ENCODE results near the gene SPATS2L. TPM values are rescaled to one million over a fixed set of nuclear protein-coding genes. Genes with fewer than 3 reads are reported as not detected.

Gene SPATS2L, protein sequence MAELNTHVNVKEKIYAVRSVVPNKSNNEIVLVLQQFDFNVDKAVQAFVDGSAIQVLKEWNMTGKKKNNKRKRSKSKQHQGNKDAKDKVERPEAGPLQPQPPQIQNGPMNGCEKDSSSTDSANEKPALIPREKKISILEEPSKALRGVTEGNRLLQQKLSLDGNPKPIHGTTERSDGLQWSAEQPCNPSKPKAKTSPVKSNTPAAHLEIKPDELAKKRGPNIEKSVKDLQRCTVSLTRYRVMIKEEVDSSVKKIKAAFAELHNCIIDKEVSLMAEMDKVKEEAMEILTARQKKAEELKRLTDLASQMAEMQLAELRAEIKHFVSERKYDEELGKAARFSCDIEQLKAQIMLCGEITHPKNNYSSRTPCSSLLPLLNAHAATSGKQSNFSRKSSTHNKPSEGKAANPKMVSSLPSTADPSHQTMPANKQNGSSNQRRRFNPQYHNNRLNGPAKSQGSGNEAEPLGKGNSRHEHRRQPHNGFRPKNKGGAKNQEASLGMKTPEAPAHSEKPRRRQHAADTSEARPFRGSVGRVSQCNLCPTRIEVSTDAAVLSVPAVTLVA
- 180 and 223 TPM in 2 replicates for total RNA-seq (2014; rRNA removed; shearing (Covaris generic))

DNA sequence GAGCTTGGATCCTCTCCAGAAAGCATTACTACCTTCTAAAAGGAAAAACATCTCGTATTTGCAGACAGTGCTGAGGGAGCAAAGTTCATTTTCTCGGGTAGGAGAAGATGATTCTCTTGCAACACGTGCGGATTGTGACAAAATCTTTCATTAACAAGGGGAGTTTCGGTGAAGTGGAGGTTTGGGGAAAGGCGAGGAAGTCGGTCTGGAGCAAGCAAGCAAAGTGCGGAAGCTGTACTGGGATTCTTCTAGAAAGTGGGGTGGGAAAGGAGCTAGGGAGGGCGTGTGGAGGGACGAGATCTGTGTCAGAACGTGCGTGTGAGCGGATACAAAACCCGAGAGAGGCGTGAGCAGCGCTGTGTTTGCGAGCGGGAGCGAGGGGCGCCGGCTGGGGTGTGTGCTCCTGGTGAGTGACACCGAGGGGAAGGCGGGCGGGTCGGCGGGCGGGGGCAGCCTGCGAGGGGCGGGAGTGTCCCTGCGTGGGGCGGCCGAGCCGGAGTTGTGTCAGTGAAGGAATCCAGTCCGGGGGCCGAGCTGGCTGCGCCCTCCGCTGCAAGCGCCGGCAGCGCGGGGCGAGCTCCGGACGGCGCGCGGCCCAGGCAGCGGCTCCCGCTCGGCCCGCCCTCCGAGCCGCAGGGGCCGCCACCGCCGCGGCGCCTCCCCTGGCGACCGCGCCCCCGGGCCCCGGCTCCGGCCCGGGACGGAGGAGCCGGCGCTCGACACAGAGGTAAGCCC is at the start of gene SPATS2L:
Gene SPATS2L, plus strand, starts transcription at position 498 of the 735 bp plus-strand sequence. CDS start 82,552 bp downstream, outside the sequence.
- DNase-seq (ENCODE audit: low read depth) = peak; percentile 82

DNA sequence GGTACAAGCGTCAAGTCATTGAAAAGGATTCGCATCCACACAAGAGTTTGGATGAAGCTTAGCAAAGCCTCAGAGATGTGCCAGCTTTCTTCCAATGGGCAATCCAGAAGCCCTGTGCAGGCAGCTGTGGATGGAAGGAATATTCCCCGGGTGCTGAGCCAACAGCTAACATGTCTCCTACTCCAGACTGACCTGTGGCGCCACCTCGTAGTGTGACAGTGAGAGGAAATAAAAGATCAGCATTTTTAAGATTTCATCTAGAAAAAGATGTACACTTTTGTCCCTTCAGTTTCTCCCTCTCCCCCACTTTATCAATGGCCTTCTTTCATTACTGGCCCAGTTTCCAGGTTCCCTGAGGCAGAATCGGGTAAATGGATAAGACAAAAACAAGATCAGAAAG is 48.9 kb upstream of the SPATS2L start:
- no peak for DNase-seq (ENCODE audit: low read depth)

- DNase-seq (ENCODE audit: low read depth) = no peak
These were observed 48.4 kb upstream of the SPATS2L start for GRCh38 chr2:200258081-200258480.

GRCh38 chr2:200258881-200259576 is 47.5 kb upstream of the SPATS2L start:
- no peak for DNase-seq (ENCODE audit: low read depth)

DNA sequence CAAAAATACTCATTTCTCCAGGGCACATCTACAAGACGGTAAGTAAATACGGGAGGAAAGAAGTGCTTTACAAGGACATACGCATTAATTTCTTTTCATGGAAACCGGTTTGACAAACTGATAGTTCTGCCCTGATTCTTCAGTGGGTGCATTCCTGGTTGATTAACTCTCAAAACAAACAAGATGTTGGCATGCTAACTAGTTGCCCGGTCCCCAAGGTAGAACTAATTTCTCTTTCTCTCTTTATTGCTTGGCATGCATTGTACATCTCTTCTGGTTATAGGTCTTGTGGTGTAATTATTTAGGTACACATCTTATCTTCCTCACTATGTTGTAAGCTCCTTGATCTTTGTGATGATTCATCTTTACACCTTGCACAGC is 46.9 kb upstream of the SPATS2L start:
- DNase-seq (ENCODE audit: low read depth) = no peak

DNA sequence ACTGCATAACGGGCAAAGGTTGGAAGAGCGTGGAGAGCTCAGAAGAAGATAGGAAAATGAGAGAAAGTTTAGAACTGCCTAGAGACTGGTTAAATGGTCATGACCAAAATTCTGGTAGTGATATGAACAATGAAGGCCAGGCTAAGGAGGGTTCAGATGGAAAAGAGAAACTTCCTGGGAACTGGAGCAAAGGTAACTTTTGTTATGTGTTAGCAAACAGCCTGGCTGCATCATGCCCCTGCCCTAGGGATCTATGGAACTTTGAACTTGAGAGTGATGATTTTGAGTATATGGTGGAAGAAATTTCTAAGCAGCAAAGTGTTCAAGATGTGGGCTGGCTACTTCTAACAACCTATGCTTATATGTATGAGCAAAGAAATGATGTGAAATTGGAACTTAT is 44.4 kb upstream of the SPATS2L start:
- DNase-seq (ENCODE audit: low read depth) = no peak

GRCh38 chr2:200263279-200263678 is 43.2 kb upstream of the SPATS2L start:
- DNase-seq (ENCODE audit: low read depth) = no peak

GRCh38 chr2:200264631-200265030 is 41.9 kb upstream of the SPATS2L start:
- no peak for DNase-seq (ENCODE audit: low read depth)

GRCh38 chr2:200266406-200266805 is 40.1 kb upstream of the SPATS2L start:
- no peak for DNase-seq (ENCODE audit: low read depth)

DNA sequence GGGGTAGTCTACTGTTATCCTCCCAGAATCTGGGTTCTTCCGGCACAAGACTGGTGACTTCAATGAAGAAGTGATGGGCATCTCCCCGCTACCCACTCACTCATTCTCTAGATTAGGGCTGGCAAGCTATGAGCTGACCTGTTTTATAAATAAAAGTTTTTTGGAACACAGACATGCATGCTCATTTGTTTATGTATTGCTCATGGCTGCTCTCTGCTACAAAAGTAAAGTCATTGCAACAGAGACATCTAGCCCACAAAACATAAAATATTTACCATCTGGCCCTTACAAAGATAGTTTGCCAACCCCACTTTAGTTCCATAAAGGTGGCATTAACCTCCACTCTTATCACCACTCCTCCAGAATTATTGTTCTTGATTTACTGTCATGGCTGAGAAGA is 39.1 kb upstream of the SPATS2L start:
- DNase-seq (ENCODE audit: low read depth) = no peak

GRCh38 chr2:200270732-200271131 is 35.8 kb upstream of the SPATS2L start:
- no peak for DNase-seq (ENCODE audit: low read depth)

DNA sequence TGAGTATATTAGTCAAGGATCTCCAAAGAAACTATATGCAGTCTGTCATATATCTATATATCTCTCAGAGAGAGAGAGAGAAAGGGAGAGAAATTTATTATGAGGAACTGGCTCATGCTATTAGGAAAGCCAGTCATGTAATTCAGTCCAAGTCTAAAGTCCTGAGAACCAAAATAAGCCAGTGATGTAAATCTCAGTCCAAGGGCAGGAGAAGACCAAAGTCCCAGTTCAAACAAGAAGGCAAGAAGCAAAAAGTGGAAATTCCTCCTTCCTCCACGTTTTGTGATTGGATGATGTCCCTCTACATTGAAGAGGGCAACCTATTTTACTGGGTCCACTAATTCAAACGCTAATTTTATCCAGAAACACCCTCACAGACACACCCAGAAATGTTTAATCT is 34.2 kb upstream of the SPATS2L start:
- DNase-seq (ENCODE audit: low read depth) = no peak

DNA sequence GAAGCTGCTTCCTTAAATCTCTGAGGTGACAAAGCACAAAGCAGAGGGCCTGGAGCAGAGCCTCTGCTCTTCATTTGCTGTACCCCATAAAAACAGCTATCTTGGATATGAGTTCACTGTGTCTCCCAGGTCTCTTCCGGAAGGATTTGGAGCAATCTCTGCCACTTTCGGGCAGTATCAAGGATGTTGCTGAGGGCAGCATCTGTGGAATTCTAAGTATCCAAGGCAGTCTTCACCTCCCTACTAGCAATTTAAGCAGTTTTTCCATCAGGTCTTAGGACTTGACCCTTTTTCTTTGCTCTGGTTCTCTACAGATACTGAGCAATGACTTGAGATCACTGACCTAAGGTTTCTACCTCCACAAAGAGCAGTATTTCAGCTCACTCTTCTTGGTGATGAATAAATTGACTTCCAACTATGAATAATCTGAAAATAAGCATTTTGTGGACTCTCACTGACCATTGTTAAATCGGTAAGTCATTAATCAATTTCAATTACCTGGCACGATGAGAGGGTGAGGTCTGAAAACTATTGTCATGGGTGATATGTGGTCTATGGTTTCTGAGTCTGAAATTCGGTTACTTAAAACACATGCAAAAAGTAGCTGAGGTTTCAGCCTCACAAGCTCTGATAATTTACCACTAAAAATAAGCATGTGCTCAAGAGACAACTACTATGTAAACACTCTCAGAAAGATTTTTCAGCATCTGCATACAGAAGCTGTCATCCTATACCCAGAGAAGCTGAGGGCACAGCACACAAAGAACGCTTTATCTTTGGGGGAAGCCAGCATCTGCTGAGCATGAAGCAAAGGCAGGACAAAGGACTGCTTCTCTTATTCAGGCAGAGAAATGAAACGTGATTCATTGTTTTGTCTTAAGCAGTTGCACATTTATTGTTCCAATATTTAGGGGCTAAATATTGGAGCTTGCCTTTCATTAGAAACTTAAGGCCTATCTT is 32.1 kb upstream of the SPATS2L start:
- no peak for DNase-seq (ENCODE audit: low read depth)

- DNase-seq (ENCODE audit: low read depth) = no peak
These were observed 31.0 kb upstream of the SPATS2L start for GRCh38 chr2:200275295-200276013.

GRCh38 chr2:200276472-200276871 is 30.0 kb upstream of the SPATS2L start:
- no peak for DNase-seq (ENCODE audit: low read depth)

DNA sequence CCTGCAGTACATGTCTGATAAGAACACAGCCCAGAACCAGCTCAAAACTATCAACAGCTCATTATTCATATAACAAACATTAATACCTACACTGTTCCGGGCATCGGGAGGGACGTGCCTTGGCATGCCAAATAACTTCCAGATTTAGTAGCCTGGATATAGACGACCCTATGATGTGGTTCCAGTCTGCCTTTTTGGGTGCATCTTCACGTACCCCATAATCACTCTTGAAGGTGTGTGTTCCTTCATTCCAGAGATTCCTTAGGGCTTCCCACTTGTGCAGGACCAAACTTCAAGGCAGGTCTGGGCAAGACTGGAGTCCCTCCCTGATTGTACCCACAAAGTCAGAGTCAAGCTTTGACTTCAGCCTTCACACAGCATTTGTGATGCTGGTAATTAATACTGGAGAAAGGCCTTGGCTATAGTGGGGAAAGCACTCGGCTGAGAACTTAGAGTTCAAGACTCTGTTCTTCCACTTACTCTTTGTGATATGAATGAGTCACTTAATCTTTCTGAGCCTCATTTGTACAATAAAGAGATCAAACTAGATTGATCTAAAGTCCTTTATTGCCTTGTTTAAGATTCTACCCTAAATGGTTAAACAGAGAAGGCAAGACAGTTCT is 27.7 kb upstream of the SPATS2L start:
- DNase-seq (ENCODE audit: low read depth) = no peak

DNA sequence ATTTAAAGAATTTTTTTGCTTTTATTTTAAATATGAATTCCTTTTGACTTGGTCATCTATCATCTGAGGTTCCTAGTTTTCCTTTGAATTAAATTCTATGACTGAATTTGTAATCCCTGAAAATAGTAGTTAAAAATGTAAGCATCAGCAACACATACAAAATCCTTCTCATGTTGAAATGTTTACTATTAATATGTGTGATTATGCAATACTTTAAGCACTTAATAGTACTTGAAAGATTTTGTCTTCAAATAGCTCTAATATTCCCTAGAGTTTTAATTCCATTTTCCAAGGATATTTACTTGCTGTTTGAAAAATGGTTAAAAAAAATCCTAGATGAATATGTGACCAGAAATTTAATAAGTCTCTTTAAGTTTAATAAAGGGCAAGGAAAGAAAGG is 26.6 kb upstream of the SPATS2L start:
- no peak for DNase-seq (ENCODE audit: low read depth)

DNA sequence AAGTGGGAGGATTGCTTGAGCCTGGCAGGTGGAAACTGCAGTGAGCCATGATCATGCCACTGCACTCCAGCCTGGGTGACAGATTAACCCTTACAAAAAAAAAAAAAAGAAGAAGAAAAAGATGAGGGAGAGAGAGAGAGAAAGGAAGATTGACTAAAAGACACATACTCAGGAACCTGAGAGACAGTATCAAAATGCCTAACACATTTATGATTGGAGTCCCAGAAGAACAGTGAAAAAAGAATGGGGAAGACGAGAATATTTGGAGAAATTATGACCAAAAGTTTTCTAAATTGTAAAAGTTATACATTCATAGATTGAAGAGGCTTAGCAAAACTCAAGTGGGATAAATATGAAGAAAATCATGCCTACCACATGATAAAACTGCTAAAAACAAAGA is 19.9 kb upstream of the SPATS2L start:
- DNase-seq (ENCODE audit: low read depth) = no peak

DNA sequence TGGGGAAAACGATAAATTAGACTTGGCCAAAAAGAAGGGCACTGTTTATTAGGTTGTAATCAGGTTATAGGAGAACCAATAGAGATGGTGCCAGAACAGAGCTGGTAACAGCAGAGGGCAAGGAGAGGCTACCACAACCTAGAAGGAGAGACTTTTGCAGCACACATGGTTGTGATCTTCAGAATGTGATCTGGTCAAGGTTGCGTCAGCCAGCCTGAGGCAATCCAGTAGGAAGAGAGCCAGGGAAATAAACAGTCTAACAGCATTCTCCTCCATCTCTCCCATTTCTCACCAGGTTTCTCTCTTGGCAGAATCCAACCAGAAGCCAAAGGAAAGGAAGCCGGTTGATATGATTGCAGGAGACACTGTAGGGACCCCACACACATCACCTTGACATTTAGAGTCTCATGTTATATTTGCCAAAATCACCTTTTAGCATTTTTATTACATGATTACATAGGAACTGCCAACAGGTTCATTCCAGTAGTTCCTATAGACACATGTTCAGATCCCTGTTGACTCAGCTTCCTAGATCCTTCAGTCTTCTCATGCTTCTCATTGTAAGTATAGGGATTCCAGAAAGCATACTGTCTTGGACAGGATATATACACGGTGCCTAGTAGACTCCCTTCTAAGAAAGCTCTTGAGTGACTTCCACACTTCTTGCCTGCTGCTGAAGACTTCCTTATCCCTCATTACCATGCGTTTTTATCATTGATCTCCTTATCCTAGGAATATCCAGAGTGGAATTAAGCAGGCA is 17.6 kb upstream of the SPATS2L start:
- peak; percentile 80 for DNase-seq (ENCODE audit: low read depth)
